ENCODE data around the gene ZSWIM6. TPM values are rescaled to one million over a fixed set of nuclear protein-coding genes. Genes with fewer than 3 reads are reported as not detected.

ZSWIM6 gene
- polyA plus RNA-seq (ENCODE audit: insufficient read length in 4 of 4) = 10 to 100 TPM; 25.3 to 32.7 (median 29.3) TPM

- peak; percentile 95 to 98 (median 96) for DNase-seq (ENCODE audit: low read depth in 4 of 4, low spot score in 3 of 4)
These were observed at the start of gene ZSWIM6 for GRCh38 chr5:61331407-61332357. TSS of gene ZSWIM6 (plus strand) at chr5:61332258. CDS start at chr5:61332273, 15 bp downstream.

- no peak for DNase-seq (ENCODE audit: low read depth in 4 of 4, low spot score in 3 of 4)
These were observed 48.6 kb upstream of the ZSWIM6 start for GRCh38 chr5:61283471-61283870.

GRCh38 chr5:61285531-61285930, 46.5 kb upstream of the ZSWIM6 start:
- no peak for DNase-seq (ENCODE audit: low read depth in 4 of 4, low spot score in 3 of 4)

- no peak for DNase-seq (ENCODE audit: low read depth in 4 of 4, low spot score in 3 of 4)
These were observed 45.5 kb upstream of the ZSWIM6 start for GRCh38 chr5:61286446-61287132.

GRCh38 chr5:61287474-61287873, 44.6 kb upstream of the ZSWIM6 start:
- DNase-seq (ENCODE audit: low read depth in 4 of 4, low spot score in 3 of 4) = no peak

GRCh38 chr5:61289241-61289640, 42.8 kb upstream of the ZSWIM6 start:
- DNase-seq (ENCODE audit: low read depth in 4 of 4, low spot score in 3 of 4) = no peak

GRCh38 chr5:61289669-61290306, 42.3 kb upstream of the ZSWIM6 start:
- no peak for DNase-seq (ENCODE audit: low read depth in 4 of 4, low spot score in 3 of 4)

GRCh38 chr5:61290791-61291210, 41.3 kb upstream of the ZSWIM6 start:
- DNase-seq (ENCODE audit: low read depth in 4 of 4, low spot score in 3 of 4) = no peak

- no peak for DNase-seq (ENCODE audit: low read depth in 4 of 4, low spot score in 3 of 4)
These were observed 39.9 kb upstream of the ZSWIM6 start for GRCh38 chr5:61292062-61292657.

GRCh38 chr5:61293071-61293470, 39.0 kb upstream of the ZSWIM6 start:
- no peak for DNase-seq (ENCODE audit: low read depth in 4 of 4, low spot score in 3 of 4)

GRCh38 chr5:61293873-61294272, 38.2 kb upstream of the ZSWIM6 start:
- no peak for DNase-seq (ENCODE audit: low read depth in 4 of 4, low spot score in 3 of 4)

- DNase-seq (ENCODE audit: low read depth in 4 of 4, low spot score in 3 of 4) = no peak
These were observed 36.7 kb upstream of the ZSWIM6 start for GRCh38 chr5:61295365-61295764.

- DNase-seq (ENCODE audit: low read depth in 4 of 4, low spot score in 3 of 4) = no peak
These were observed 34.0 kb upstream of the ZSWIM6 start for GRCh38 chr5:61298066-61298465.

- no peak for DNase-seq (ENCODE audit: low read depth in 4 of 4, low spot score in 3 of 4)
These were observed 33.5 kb upstream of the ZSWIM6 start for GRCh38 chr5:61298580-61298979.

- no peak for DNase-seq (ENCODE audit: low read depth in 4 of 4, low spot score in 3 of 4)
These were observed 32.8 kb upstream of the ZSWIM6 start for GRCh38 chr5:61299261-61299681.

GRCh38 chr5:61301341-61302199, 30.5 kb upstream of the ZSWIM6 start:
- DNase-seq (ENCODE audit: low read depth in 4 of 4, low spot score in 3 of 4) = no peak

GRCh38 chr5:61302200-61302563, 29.9 kb upstream of the ZSWIM6 start:
- DNase-seq (ENCODE audit: low read depth in 4 of 4, low spot score in 3 of 4) = no peak

GRCh38 chr5:61303346-61303745, 28.7 kb upstream of the ZSWIM6 start:
- no peak for DNase-seq (ENCODE audit: low read depth in 4 of 4, low spot score in 3 of 4)

- DNase-seq (ENCODE audit: low read depth in 4 of 4, low spot score in 3 of 4) = no peak
These were observed 27.3 kb upstream of the ZSWIM6 start for GRCh38 chr5:61304590-61305381.

Data from right renal pelvis (tissue), 4 donors.